Germinal center (tissue), 1 donor: ENCODE results near the gene BCL2L15.

Source experiments
- DNase-seq: peaks from one replicate; pipeline ENCODE4 v3.0.0; 2012; ENCODE audit warnings: mixed read lengths, low spot score

BCL2L15 gene

GRCh38 chr1:113905435-113905861 lies 18.1 kb upstream of the BCL2L15 start:
- peak; percentile 45 for DNase-seq

DNA sequence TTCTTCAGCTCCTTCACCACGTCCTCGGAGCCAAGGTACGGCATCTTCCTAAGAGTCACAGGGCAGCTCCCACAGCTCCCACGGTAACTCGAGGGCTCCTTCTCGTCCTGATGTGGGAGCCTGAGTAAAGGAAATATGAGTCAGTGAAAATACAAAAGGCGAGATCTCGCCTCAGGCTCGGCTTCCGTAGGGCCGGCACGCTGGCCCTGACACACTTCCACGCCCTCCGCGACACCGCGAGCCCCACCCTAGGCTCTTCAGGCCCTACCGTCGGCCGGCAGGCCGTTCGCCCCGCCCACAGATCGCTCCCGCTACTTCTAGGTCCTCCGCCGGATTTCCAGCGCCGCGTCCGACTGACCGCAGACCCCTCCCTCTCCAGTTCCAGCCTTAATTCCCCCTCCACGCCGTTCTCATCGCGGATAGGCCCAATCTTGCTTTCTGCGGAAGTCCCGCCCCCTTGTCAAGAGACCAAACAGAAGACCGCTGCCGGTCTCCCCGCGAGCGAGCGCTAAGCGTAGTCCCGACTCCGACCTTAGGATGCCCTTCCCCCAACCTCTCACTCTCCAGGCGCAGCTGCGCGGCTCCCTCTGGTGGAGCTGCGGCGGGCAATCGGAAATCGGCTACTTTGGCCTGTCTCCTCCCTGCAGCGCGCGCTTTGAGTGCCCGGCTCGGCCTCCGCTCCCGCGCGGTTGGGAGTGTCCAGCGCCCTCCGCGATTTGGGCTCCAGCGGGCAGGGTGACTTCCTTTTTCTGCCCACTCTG lies 17.5 kb upstream of the BCL2L15 start, which contains the start of the genes AP4B1 and DCLRE1B:
AP4B1 (minus strand) TSS at position 126 of the 761 bp plus-strand sequence; CDS start at position 44, 82 bp downstream.
DCLRE1B (plus strand) TSS at position 653 of the 761 bp plus-strand sequence. CDS start 261 bp downstream, outside the sequence.
- peak; percentile 97 for DNase-seq

DNA sequence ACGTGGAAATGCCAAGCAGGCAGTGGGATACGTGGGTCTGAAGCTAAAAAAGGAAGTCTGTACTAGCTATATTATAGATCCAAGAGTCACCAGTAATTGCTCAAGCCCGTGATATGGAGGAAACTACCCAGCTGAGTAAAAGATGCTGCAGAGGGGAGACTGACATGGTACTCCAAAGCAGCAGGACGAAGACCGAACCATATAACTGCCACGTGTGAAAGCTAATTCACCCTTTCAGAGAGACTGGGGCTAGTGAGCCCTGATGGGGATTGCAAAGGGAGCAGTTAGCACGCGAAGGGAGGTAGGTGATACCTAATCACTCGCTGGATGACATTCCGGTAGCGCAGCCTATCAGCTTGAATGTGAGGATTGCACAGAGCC lies 16.9 kb upstream of the BCL2L15 start:
- DNase-seq = peak; percentile 46

DNA sequence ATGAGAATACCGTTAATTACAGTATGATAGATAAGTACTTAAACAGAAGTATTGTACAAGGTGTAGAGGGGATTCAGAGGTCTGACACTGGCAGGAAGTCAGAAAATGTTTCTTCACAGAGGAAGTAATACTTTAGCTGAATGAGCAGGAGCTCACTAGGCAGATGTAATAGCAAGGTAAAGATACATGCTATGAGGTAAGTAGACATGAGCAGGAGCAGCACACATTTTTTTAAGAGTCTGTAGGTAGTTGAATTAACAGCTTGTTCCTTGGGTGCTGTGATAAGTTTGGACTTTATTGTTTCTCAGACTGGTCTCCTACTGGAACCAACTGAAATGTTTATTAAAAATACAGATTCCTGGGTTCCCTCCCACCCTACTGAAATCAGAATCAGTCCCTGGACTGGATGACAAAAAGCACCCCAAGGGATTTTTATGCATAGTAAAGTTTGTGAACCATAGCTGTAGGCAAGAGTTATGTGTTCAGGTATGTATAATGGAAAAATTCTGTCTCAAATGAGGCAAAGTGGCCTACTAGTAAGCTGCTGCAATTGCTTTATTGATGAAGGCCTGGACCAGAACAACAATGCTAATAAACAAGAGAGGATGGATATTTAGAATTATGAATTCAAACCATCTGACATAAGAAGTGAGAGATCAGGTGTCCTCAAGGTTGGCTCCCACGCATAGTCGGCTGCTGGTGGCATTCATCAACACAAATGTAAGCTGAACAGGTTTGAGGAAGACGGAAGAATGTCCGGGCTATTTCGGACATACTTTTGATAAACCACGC lies 16.3 kb upstream of the BCL2L15 start:
- DNase-seq = peak; percentile 17

- no peak for DNase-seq
These were observed 13.8 kb upstream of the BCL2L15 start for GRCh38 chr1:113901191-113901590.

DNA sequence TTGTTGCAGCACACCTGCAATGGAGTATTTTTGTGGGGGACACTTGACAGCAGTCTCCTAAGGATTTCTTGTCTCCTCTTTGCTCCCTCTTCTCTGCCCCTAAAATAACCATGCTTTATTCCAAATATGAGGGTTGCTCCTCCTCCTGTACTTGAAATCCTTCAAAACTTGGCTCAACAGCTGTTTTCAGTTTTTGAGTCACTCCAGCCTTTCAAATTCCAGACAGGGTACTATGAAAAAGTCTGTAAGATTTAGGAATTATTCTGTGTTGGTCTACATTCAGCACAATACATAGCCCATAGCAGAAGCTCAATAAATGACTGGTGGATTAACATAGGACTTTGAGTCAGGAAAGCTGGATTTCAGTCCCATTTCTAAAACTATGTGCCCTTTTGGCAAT lies 11.7 kb upstream of the BCL2L15 start:
- DNase-seq = no peak

- DNase-seq = no peak
These were observed 10.9 kb upstream of the BCL2L15 start for GRCh38 chr1:113898241-113898814.

DNA sequence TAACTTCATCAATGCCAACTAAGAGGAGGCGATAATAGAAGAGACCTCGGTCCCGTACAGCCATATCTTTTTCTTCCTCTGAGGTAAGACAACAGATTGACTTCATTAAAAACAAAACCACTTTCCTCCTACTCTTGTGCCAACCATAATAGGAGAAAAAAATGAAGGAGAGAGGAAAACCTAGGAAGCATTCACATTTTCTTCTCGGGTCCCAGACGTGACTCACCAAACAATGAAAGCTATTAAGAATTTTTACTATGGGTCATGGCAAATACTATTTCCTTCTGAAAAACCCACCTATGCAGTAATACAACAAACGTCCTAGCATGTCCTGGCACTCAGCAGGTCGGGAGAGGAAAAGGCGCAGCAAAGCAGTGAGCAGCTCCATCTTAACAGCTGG lies 8.6 kb upstream of the BCL2L15 start:
- no peak for DNase-seq

- DNase-seq = no peak
These were observed 7.7 kb upstream of the BCL2L15 start for GRCh38 chr1:113895098-113895497.

GRCh38 chr1:113893267-113893666 lies 5.9 kb upstream of the BCL2L15 start:
- no peak for DNase-seq

DNA sequence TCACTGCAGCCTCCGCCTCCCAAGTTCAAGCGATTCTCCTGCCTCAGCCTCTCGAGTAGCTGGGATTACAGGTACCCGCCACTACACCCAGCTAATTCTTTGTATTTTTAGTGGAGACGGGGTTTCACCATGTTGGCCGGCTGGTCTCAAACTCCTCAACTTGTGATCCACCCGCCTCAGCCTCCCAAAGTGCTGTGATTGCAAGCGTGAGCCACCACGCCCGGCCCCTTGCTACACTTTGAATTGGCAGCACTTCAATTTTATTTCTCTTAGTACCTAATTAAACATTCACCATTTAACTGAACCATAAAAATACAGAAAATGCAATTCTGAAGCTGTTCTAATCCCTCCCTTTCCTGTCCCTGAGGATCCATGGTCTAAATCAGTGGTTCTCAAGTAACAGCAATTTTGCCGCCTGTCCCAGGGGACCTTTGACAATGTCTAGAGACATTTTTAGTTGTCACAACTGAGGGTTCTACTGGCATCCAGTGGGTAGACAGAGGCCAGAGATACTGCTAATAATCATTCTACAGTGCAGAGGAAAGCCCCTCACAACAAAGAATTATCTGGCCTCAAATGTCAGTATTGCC lies 4.3 kb upstream of the BCL2L15 start:
- no peak for DNase-seq

DNA sequence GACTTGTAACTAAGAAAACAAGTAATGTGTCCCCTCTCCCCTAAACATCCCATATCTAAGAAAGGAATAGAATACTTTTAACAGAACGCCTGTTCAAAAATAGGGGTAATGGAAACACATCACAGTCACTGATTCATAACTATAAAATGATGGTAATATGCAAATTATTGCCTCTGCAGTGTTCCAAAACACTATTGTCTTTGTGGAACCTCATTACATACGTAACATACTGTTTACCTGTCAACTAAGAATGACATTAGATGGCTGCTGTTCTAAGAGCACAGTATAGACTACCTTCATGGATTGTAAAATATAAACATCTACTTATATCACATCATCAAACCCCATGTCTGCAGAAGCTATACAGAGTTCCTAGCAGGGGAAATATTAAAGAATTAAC lies 3.4 kb upstream of the BCL2L15 start:
- no peak for DNase-seq

DNA sequence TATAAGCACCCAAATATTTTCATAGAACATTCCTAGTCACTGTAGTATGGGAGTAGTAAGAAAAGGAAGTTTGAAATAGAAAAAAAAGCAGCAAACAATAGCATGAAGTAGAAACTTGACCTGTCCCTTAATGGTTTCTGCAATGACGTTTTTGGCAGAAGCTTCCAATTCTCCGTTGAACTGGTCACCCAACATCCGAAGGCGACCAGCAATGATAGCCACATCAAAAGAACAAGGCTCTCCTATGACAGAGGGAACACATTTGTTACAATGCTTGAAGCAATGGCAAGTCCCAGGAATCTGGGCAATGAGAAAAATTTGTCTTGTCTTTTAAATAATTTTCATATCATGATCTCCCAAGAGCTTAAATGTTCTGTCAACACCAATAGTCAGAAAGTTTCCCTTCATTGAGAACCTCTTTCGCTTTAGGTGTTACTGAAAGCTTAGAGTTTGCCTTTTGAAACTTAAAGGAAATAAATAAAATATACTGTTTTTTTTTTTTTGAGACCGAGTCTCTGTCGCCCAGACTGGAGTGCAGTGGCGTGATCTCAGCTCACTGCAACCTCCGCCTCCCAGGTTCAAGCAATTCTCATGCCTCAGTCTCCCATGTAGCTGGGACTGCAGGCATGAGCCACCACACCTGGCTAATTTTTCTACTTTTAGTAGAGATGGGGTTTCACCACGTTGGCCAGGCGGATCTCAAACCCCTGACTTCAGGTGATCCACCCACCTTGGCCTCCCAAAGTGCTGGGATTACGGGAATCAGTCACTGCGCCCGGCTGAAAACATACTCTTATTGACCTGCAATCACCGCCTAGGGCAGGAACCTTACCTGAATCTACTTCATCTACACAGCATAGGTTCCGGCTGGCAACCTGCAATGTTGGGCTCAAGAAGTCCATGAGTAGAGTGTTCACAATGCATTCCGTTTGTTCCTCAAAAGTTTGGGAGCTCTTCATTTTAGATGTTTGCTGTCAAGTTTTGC lies 672 bp downstream of the BCL2L15 start:
- no peak for DNase-seq

DNA sequence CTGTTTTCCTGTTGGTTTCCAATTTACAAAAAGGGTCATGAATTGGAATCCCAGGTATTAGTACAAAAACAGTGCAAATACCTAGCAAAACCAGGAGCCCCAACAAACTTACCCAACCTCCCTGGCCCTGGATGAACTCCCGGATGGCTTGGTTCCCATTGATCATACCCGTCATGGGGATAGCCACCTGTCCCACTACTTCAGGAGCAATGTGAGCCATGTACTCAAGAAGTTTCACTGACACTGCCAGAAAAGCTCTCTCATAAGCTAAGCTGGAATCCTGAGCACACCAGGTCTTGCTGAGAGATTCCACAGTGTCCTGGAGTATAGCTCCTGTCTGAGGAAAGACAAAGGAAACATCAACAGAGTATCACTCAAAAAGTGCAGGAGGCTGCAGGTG lies 5.7 kb downstream of the BCL2L15 start:
- DNase-seq = no peak

GRCh38 chr1:113879739-113880038 lies 7.7 kb downstream of the BCL2L15 start:
- no peak for DNase-seq

GRCh38 chr1:113876176-113876575 lies 11.2 kb downstream of the BCL2L15 start:
- no peak for DNase-seq

DNA sequence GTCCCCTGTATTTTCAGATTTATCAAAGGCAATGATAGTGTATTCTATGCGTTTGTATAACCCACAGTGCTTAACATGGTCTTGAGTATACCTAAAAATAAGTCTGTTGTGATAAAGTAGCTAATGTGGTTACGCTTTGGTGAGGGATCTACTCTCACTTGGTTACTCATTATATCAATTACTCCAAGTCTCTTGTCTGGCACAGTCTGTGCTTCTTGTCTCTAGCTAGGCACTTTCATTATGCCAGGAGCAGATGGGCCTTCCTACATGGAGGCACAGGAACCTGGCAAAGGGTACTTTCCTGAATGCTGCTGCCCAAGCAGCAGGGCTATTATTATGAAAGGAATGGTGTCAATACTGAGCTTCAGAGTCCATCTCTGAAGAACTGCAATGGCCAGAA lies 11.7 kb downstream of the BCL2L15 start:
- no peak for DNase-seq

- no peak for DNase-seq
These were observed 13.1 kb downstream of the BCL2L15 start for GRCh38 chr1:113874012-113874879.

DNA sequence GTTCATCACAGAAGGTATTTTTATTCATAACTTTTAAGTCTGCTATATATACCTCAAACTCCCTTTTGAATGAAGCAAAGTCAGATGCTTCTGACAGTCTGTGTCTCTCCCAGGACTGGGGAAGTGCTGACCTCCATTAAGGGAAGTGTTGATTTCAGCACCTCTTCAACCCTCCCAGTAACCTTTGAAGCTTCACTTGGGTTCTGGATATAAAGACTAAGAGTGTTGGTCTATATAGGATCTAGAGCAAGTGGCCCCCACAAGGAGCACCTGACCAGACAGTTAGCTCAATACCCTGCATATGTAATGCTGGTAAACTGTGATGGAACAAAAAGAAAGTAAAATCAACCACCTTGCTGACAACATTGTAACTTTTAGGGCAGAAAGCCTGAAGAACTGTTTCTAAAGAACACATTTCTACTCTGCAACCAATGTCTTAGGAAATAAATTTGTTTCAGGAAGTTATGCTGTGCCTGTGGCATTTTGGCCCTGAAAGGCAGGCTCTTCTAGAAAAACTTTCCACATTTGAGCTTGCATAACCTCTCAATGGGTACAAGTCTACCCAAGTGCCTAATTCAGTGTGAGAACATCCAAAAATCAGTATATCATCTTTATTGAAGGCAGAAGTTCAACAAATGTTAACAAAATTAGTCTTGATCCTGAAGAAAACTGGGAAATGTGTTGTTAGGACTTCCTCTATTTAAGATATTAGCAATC lies 15.0 kb downstream of the BCL2L15 start:
- DNase-seq = no peak
